ENCODE results near the gene RIC8B. TPM values are rescaled to one million over a fixed set of nuclear protein-coding genes. Genes with fewer than 3 reads are reported as not detected.
A peak's percentile ranks its signal among the peaks of the same experiment; 100 is the strongest.

Gene RIC8B
- polyA plus RNA-seq, 2 of the 4 experiments (the other 2 are of a cell fraction): 10.5 to 25.5 TPM

GRCh38 chr12:106879612-106880011 lies 105.1 kb downstream of the RIC8B start (continued):
- TF ChIP-seq POLR2AphosphoS2 (conservative IDR thresholded peaks at IDR 0.05; ENCODE audit: low read length) (no peak), GATA3 (IDR thresholded peaks at IDR 0.05; ENCODE audit: borderline replicate concordance) (no peak)

DNA sequence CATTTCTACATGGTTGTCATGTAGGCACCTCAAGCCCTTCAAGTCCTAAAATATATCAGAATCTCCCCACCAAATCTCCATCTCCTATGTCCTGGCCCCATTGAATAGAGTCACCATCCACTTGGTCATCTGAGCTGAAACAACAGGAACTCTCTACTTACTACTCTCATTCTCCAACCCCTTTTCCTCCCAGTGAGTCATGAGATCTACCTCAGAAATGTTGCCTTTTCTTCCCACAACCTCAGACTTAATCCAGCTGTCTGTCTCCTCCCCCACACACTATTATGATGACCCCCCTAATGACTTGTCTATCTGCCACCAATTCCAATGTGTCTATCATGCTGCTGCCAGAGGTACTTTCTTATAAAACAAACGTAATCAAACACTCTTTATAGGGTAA lies 108.9 kb downstream of the RIC8B start:
- Histone ChIP-seq H3K4me3 (no peak overlapping the region), H3K9me3 (no peaks in the 10 kb centered on the region), H3K27ac (no peak overlapping the region), H3K4me2 (no peak overlapping the region), H3K4me1 (no peaks in the 10 kb centered on the region)
- ChIA-PET POLR2A (no interaction called here), CTCF (interaction anchor here (1.2 to 2.2 kb wide), 4 partner anchors 8 to 36 kb away, joined by 3 to 6 read pairs (median 4); no protein-coding TSS in a partner anchor)
- no peak for TF ChIP-seq RAD21 (conservative IDR thresholded peaks at IDR 0.05 in 1 of 2, IDR thresholded peaks at IDR 0.05 in 1 of 2)
- TF ChIP-seq TFCP2L1 (CRISPR knock-in tag; IDR thresholded peaks at IDR 0.05): no peak
- TF ChIP-seq EHMT2 (IDR thresholded peaks at IDR 0.05; ENCODE audit: low read depth): no peak
- no peak for TF ChIP-seq GATA3 (IDR thresholded peaks at IDR 0.05; ENCODE audit: borderline replicate concordance)
- no peak for TF ChIP-seq KDM1A (IDR thresholded peaks at IDR 0.05; ENCODE audit: low read depth)
- TF ChIP-seq MAX (IDR thresholded peaks at IDR 0.05): no peak
- no peak for TF ChIP-seq CBX8 (IDR thresholded peaks at IDR 0.05)
- TF ChIP-seq NPAS2 (CRISPR knock-in tag; IDR thresholded peaks at IDR 0.05; ENCODE audit: borderline replicate concordance): no peak
- TF ChIP-seq MAFK (IDR thresholded peaks at IDR 0.05; ENCODE audit: partially characterized antibody): no peak
- TF ChIP-seq ESRRA (IDR thresholded peaks at IDR 0.05; ENCODE audit: borderline replicate concordance, low read length): no peak
- TF ChIP-seq JUN (IDR thresholded peaks at IDR 0.05): no peak
- TF ChIP-seq PBX3 (IDR thresholded peaks at IDR 0.05): no peak
- no peak for FAIRE-seq
- 81% methylated on average over 1 of the region's 1 CpG for WGBS (ENCODE audit: missing lambda C conversion rate)
- ATAC-seq: no peak
- DNase-seq (ENCODE audit: low read depth in 1 of 2, low spot score in 1 of 2): no peak

DNA sequence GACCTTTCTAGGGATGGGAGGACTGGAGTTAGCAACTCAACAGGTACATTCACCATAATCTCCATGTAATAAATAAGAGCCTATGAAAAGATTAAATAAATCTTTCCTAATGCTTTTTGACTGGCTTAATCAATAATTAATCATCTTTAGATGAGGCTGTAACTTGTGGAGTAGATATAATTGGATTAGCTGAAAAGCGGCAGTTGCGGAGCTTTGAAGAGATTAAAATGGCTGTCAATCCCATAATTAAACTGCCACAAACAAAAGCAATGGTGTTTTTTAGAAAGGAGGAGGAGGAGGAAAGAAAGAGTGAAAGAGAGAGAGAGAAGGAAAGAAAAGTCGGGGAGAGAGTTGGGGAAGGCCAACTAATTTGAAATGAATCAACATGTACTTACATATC lies 110.5 kb downstream of the RIC8B start:
- Histone ChIP-seq H3K27ac (no peak overlapping the region), H3K4me1 (no peaks in the 10 kb centered on the region), H3K9me3 (no peaks in the 10 kb centered on the region), H3K4me2 (no peak overlapping the region), H3K4me3 (no peak overlapping the region)
- no peak for DNase-seq (ENCODE audit: low read depth in 1 of 2, low spot score in 1 of 2)
- CTCF ChIA-PET: interaction anchor here (1.1 to 1.9 kb wide), 4 partner anchors 10 to 26 kb away, joined by 3 to 4 read pairs (median 4); no protein-coding TSS in a partner anchor
- 90% methylated on average over 3 of the region's 3 CpGs for WGBS (ENCODE audit: missing lambda C conversion rate)
- no peak for ATAC-seq
- FAIRE-seq: no peak
- POLR2A ChIA-PET: no interaction called here
- TF ChIP-seq, protein P1, sequence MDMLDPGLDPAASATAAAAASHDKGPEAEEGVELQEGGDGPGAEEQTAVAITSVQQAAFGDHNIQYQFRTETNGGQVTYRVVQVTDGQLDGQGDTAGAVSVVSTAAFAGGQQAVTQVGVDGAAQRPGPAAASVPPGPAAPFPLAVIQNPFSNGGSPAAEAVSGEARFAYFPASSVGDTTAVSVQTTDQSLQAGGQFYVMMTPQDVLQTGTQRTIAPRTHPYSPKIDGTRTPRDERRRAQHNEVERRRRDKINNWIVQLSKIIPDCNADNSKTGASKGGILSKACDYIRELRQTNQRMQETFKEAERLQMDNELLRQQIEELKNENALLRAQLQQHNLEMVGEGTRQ (IDR thresholded peaks at IDR 0.05): no peak
- TF ChIP-seq HOXA7 (CRISPR knock-in tag; IDR thresholded peaks at IDR 0.05): no peak
- no peak for TF ChIP-seq ZNF302 (CRISPR knock-in tag; IDR thresholded peaks at IDR 0.05)
- no peak for TF ChIP-seq MAZ (IDR thresholded peaks at IDR 0.05; ENCODE audit: borderline replicate concordance, low read depth, low read length)

- Histone ChIP-seq H3K9me3 (no peaks in the 10 kb centered on the region), H3K4me2 (no peak overlapping the region), H3K4me1 (no peaks in the 10 kb centered on the region), H3K4me3 (no peak overlapping the region), H3K27ac (no peak overlapping the region)
- TF ChIP-seq, protein P2, sequence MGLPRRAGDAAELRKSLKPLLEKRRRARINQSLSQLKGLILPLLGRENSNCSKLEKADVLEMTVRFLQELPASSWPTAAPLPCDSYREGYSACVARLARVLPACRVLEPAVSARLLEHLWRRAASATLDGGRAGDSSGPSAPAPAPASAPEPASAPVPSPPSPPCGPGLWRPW (IDR thresholded peaks at IDR 0.05): no peak
- TF ChIP-seq CBX8 (IDR thresholded peaks at IDR 0.05) (no peak), MAFK (IDR thresholded peaks at IDR 0.05; ENCODE audit: partially characterized antibody) (peak; percentile 89)
- DNase-seq (ENCODE audit: low read depth in 1 of 2, low spot score in 1 of 2) (no peak), ATAC-seq (no peak), FAIRE-seq (no peak)
- POLR2A ChIA-PET: no interaction called here
- 94% methylated on average over 4 of the region's 4 CpGs for whole genome bisulfite sequencing (ENCODE audit: missing lambda C conversion rate)
- CTCF ChIA-PET: interaction anchor here (0.6 to 1.9 kb wide), 4 partner anchors 12 to 300 kb away, joined by 3 to 4 read pairs (median 4); no protein-coding TSS in a partner anchor
Observed at GRCh38 chr12:106885541-106886249, 111.2 kb downstream of the RIC8B start.
